ENCODE data around the gene FGA. TPM values are rescaled to one million over a fixed set of nuclear protein-coding genes. Genes with fewer than 3 reads are reported as not detected.

Gene FGA
- total and polyA plus RNA-seq, 7 donors, result 0.79 to 0.83 TPM; not detected in 5

- H3K9me3 ChIP-seq, result no peaks in the 10 kb centered on the region
- H3K27ac ChIP-seq, result no peak overlapping the region
- H3K36me3 ChIP-seq (ENCODE audit: insufficient read depth in 1 of 2, low read depth in 1 of 2), result no peaks in the 10 kb centered on the region
- no peak for ATAC-seq
- no peaks in the 10 kb centered on the region for H3K4me1 ChIP-seq
- no peak for TF ChIP-seq CTCF (IDR thresholded peaks at IDR 0.05)
- no peaks in the 10 kb centered on the region for H3K27me3 ChIP-seq (ENCODE audit: insufficient read depth in 3 of 3, low read length in 2 of 3)
- WGBS, 3 donors, result 84 to 86% (median 84%) methylated on average over 10 of the region's 10 CpGs
- intact Hi-C loops (cut with DNase I), result no loop called here
- no peak overlapping the region for H3K4me3 ChIP-seq
- no peak for DNase-seq
These were observed 5.0 kb downstream of the FGA start for GRCh38 chr4:154585369-154586018.

DNA sequence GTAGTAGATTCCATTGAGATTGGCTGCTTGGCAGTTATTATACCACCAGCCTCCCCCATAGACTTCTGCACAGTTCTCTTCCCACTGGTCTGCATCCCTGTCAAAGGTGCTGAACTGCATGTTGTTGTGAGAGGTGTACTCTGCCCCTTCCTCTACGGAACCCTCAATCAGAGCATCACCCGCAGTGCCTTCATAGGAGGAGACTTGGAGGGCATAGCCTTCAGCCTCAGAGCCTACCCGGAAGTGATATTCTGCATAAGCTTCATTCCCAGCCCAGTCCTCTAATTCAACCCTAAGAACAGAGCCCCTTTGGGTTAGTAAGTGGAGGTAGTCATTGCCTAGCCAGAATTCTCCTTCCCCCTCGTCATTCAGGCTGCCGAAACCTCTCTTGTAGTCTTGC lies 6.3 kb downstream of the FGA start:
- 84 to 90% (median 84%) methylated on average over 5 of the region's 5 CpGs for WGBS, 3 donors
- ATAC-seq (no peak), DNase-seq (no peak)
- H3K27ac ChIP-seq, result no peak overlapping the region
- no peak overlapping the region for H3K4me3 ChIP-seq
- H3K4me1 ChIP-seq, result no peaks in the 10 kb centered on the region
- intact Hi-C loops (cut with DNase I), result no loop called here
- no peaks in the 10 kb centered on the region for H3K36me3 ChIP-seq (ENCODE audit: insufficient read depth in 1 of 2, low read depth in 1 of 2)
- H3K27me3 ChIP-seq (ENCODE audit: insufficient read depth in 3 of 3, low read length in 2 of 3), result no peaks in the 10 kb centered on the region
- H3K9me3 ChIP-seq, result no peaks in the 10 kb centered on the region
- TF ChIP-seq CTCF (IDR thresholded peaks at IDR 0.05), result no peak

- Histone ChIP-seq H3K36me3 (ENCODE audit: insufficient read depth in 1 of 2, low read depth in 1 of 2) (no peaks in the 10 kb centered on the region), H3K27me3 (ENCODE audit: insufficient read depth in 3 of 3, low read length in 2 of 3) (no peaks in the 10 kb centered on the region), H3K9me3 (no peaks in the 10 kb centered on the region), H3K4me1 (no peaks in the 10 kb centered on the region), H3K27ac (no peak overlapping the region), H3K4me3 (no peak overlapping the region)
- ATAC-seq, result no peak
- intact Hi-C loops (cut with DNase I), result no loop called here
- DNase-seq, result no peak
- no peak for TF ChIP-seq CTCF (IDR thresholded peaks at IDR 0.05)
These were observed 6.9 kb downstream of the FGA start for GRCh38 chr4:154583677-154584076.

DNA sequence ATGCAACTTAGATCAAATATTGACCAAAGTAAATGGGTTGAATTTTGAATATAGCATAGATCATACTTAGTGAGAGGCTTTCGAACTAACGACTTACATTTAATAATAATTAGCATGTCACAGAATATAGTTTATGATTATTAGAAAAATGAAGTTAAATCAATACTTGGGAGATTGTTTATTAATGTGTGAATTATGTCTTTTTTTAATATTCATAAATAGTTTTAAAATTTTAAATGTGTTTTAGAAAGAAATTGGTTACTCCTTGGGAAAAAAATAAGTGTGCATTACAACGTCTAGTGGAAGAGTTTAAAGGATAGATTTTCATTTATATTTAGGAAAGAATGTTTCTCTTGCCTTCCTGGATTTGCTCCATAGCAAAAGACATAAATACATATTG lies 7.3 kb downstream of the FGA start:
- no peaks in the 10 kb centered on the region for H3K36me3 ChIP-seq (ENCODE audit: insufficient read depth in 1 of 2, low read depth in 1 of 2)
- no peak overlapping the region for H3K4me3 ChIP-seq
- H3K4me1 ChIP-seq, result no peaks in the 10 kb centered on the region
- no peak overlapping the region for H3K27ac ChIP-seq
- 82 to 86% (median 84%) methylated on average over 3 of the region's 3 CpGs for WGBS, 3 donors
- no peak for TF ChIP-seq CTCF (IDR thresholded peaks at IDR 0.05)
- no peaks in the 10 kb centered on the region for H3K27me3 ChIP-seq (ENCODE audit: insufficient read depth in 3 of 3, low read length in 2 of 3)
- ATAC-seq, result no peak
- intact Hi-C loops (cut with DNase I), result no loop called here
- DNase-seq, result no peak
- no peaks in the 10 kb centered on the region for H3K9me3 ChIP-seq

DNA sequence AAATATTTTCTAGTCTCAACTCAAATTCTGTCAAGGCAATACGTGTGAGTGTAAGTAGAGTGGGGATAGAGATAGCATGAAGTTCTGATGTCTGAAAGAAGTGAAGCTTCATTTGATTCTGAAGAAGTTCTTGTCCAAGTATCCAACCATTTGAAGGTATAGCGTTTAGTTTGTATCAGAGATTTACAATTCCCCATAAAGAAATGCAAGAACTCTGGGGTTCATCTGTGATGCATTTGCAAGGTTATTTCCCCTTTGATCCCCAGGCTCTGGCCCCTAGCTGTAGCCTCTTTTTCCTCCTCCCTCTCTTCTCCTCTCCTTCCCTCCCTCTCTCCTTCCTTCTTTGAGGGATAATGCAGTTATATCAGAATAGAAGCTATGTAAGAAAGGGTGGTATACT lies 7.8 kb downstream of the FGA start:
- Histone ChIP-seq H3K4me1 (no peaks in the 10 kb centered on the region), H3K9me3 (no peaks in the 10 kb centered on the region), H3K4me3 (no peak overlapping the region), H3K27me3 (ENCODE audit: insufficient read depth in 3 of 3, low read length in 2 of 3) (peaks cover 0 to 2% (median 0%) of the 10 kb centered on the region in 3 donors), H3K27ac (no peak overlapping the region), H3K36me3 (ENCODE audit: insufficient read depth in 1 of 2, low read depth in 1 of 2) (no peaks in the 10 kb centered on the region)
- no peak for DNase-seq
- intact Hi-C loops (cut with DNase I), result no loop called here
- WGBS, 3 donors, result 37 to 86% (median 50%) methylated on average over 2 of the region's 2 CpGs
- no peak for ATAC-seq
- TF ChIP-seq CTCF (IDR thresholded peaks at IDR 0.05), result no peak
